ENCODE data around the gene KCTD8. TPM values are rescaled to one million over a fixed set of nuclear protein-coding genes. Genes with fewer than 3 reads are reported as not detected.

Gene KCTD8
- total RNA-seq: 0.19 TPM
- long read RNA-seq: 0 reads

DNA sequence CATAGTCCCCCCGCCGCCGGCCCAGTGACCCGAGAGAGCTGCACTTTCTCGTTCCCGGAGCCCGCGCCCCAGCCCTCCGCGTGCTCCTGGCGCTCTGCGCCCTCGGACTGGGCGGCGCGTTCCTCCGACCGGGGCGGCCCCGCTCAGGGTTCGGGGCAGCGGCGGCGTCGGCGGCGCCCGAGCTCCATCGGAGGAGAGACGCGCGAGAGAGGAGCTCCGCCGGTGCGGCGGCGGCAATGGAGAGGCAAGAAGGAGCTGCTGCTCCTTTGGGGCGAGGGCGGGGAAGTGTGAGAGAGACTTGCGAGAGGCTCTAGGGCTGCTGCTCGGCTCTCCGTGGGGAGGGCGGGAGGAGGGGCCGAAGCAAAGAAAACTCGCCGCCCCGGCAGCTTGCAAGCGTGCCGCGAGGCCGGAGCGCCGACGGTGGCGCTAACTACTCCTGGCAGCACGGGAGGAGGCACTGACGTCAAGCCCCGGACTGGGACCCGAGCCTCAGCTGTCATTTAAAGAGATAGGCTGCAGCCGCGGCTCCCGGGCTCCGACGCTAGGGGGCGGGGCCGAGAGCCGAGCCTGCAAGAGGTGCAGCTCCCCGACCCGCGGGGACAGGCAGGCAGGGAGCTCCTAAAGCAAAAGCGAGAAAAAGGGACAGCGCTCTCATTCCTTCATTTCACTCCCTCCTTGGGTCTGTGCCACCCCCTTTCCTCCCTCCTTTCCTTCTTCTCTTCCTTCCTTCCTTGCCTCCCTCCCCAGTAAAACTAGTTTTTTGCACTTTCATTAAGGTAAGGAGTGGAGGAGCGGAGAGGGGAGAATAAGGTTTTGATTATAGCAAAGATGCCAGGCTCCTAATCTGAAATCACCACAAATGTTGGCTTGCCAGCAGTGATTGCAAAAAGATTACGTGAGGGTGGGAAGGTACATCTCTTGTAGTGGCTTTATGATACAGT, at the start of gene KCTD8:
Gene KCTD8 (minus strand): TSS at position 289 of the 941 bp plus-strand sequence.
- intact Hi-C loops (cut with DNase I): no loop called here
- ATAC-seq: peak; percentile 98
- peak; percentile 92 for DNase-seq (ENCODE audit: missing footprints)

DNA sequence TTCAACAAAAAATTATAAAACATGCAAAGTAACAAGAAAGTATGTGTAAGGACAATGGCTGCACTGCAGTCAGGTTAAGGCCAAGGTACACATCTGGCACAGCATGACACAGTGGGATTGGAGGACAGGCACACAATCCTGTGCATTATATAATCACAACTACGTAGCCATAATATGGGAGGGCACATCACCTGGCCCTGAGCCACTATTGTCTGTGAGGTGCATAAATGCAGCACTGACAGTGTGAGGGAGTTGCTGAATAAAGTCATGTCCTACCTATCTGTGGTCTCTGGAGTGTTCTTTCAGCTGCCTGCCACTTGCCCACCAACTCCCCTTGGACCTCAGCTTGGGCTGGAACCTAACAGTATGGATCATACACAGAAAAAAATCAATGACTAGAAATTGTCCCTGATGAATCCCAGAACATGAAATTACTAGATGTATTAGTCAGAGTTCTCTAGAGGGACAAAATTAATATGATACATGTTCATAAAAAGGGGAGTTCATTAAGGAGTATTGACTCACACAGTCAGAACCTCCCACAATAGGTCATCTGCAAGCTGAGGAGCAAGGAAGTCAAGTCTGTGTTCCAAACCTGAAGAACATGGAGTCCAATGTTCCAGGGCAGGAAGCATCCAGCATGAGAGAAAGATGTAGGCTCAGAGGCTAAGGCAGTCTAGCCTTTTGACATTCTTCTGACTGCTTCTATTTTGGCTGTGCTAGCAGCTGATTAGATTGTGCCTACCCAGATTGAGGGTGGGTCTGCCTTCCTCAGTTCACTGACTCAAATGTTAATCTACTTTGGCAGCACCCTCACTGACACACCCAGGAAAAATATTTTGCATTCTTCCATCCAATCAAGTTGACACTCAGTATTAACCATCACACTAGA, 46.4 kb upstream of the KCTD8 start:
- DNase-seq (ENCODE audit: missing footprints): no peak
- intact Hi-C loops (cut with DNase I): no loop called here
- no peak for ATAC-seq

- ATAC-seq (no peak), DNase-seq (ENCODE audit: missing footprints) (no peak)
- intact Hi-C loops (cut with DNase I): no loop called here
Observed at GRCh38 chr4:44493924-44494323, 45.3 kb upstream of the KCTD8 start.

- DNase-seq (ENCODE audit: missing footprints): no peak
- ATAC-seq: no peak
- intact Hi-C loops (cut with DNase I): no loop called here
Observed at GRCh38 chr4:44487341-44487740, 38.7 kb upstream of the KCTD8 start.

GRCh38 chr4:44479731-44480130, 31.1 kb upstream of the KCTD8 start:
- no peak for DNase-seq (ENCODE audit: missing footprints)
- ATAC-seq: no peak
- intact Hi-C loops (cut with DNase I): no loop called here

DNA sequence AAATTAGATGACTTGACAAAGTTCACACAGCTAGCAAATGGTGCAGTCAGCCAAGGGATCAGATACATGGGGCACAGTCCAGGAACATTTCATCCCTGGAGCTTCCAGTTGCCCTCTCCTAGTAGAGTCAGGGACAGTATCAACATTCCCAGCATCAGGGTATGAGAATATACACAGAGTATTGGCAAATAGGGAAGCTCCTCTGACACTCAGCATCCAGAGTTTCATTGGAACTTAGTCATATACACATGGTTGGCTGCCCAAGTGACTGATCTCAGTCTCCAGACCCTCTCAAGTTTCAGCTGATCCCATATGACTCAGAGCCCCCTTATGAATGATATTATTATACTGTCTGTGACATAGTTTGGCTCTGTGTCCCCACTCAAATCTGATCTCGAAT, 13.7 kb upstream of the KCTD8 start:
- peak; percentile 28 for ATAC-seq
- DNase-seq (ENCODE audit: missing footprints): no peak
- intact Hi-C loops (cut with DNase I): no loop called here

DNA sequence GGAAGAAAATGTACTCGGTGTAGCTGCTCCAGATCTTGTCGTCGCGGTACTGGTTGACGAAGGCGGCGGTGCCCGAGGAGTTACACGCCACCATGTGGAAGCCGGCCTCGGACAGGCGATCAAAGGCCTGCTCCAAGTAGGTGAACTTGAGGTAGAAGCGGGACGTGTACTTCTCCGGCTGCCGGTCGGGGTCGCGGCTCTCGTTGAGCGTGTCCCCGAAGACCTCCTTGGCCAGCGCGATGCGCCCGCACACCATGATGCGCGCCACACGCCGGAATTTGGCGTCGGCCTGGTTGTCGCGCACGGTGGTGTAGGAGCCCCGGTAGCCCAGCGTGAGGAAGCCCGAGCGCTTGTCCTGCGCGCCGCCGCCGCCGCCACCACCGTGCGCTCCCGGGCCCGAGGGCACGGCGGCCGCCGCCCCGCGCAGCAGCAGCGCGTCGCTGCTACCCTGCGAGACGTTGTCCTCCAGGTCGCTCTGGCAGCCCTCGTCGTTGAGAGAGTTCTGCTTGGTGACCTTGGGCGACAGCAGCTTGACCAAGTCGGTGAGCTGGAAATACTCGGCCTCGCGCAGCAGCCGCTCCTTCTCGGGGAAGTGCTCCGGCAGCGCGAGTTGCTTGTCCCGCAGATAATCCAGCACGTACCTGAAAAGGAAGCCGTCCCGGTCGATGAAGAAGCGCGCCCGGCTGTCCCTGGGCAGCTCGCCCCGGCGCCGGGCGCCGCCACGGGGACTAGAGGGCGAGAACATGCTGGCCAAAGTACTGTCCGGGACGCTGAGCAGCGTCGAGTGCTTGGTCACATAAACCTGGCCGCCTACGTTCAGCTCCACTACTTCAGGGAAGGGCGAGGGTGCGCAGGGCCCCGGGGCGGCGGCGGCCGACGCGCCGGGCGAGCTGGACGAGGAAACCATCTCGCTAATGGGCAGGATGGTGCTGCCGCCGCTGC, 775 bp downstream of the KCTD8 start:
- intact Hi-C loops (cut with DNase I): no loop called here
- ATAC-seq (peak; percentile 43), DNase-seq (ENCODE audit: missing footprints) (peak; percentile 66)

DNA sequence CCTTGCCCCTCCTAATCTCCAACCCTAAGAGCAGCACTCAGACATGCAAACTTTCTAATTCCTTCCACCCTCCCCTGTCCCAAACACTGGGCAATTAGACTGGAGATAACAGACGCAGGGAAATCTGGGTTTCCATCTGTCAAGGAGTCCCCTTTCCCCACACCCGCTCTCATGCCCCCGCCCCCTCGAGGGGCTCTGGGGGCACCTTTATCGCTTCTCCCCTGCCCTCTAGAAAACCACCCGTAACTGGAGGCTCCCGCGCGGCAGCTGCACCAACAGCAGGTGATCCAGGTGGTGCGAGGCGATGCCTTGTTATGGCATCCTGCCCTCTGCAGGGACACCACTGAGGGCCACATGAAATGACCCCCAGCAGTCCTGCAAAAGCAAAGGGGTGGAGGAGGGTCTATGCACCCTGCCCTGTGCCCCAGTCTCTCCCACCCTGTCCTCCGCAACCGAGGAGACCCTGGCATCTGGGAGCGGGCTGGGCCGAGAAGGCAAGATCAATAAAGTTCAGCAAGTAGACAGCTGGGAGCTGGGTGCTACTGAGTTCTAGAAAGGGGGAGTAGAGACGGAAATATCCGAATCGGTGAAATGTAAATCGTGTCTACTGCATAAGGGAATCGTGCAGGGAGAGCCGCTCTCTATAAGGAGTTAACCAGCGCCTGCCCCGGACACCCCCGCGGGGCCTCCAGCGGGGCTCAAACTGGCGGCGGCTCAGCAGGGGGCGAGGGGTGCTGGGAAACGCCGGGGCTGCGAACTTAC, 1.6 kb downstream of the KCTD8 start:
- ATAC-seq (no peak), DNase-seq (ENCODE audit: missing footprints) (peak; percentile 21)
- intact Hi-C loops (cut with DNase I): no loop called here

- intact Hi-C loops (cut with DNase I): no loop called here
- DNase-seq (ENCODE audit: missing footprints) (no peak), ATAC-seq (no peak)
Observed at GRCh38 chr4:44446191-44446590, 2.4 kb downstream of the KCTD8 start.

GRCh38 chr4:44438687-44439086, 9.9 kb downstream of the KCTD8 start:
- ATAC-seq (no peak), DNase-seq (ENCODE audit: missing footprints) (no peak)
- intact Hi-C loops (cut with DNase I): no loop called here

DNA sequence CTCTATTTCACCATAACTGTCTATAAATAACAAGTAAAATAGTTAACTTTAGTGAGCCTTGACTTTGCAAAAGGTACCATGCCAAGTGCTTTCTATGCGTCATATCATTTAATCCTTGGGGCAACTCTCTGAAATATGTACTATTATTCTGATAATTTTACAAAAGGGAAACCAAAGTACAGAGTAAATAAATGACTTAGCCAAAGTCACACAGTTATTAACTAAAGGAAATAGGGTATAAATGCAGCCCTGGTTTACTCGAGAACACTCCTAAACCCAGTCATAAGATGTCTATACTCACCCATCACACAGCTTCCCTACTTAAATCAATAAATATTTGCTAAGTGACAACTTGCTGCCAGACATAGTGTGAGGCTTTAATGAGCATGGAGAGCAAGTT, 14.4 kb downstream of the KCTD8 start:
- intact Hi-C loops (cut with DNase I): no loop called here
- ATAC-seq: no peak
- DNase-seq (ENCODE audit: missing footprints): no peak

GRCh38 chr4:44425614-44426208, 22.9 kb downstream of the KCTD8 start:
- ATAC-seq: no peak
- intact Hi-C loops (cut with DNase I): no loop called here
- DNase-seq (ENCODE audit: missing footprints): no peak

DNA sequence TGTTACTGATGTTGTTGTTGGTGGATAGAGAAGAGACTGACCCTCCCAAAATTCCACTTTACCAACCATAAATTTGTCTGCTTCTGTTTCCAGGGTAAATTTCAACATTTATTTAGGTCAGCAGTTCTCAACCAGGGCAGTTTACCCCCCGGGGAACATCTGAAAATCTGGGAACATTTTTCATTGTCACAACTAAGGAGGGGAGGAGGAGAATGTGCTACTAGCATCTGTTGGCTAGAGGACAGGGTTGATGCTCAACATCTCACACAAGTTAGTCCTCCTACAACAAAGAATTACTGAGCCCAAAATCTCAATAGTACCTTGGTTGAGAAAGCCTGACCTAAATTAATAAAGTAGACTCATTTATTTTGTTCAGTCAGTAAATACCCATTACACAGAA, 25.7 kb downstream of the KCTD8 start:
- intact Hi-C loops (cut with DNase I): no loop called here
- DNase-seq (ENCODE audit: missing footprints): no peak
- peak; percentile 69 for ATAC-seq

GRCh38 chr4:44421330-44422065, 27.1 kb downstream of the KCTD8 start:
- ATAC-seq (no peak), DNase-seq (ENCODE audit: missing footprints) (no peak)
- intact Hi-C loops (cut with DNase I): no loop called here

- intact Hi-C loops (cut with DNase I): no loop called here
- ATAC-seq (no peak), DNase-seq (ENCODE audit: missing footprints) (no peak)
Observed at GRCh38 chr4:44415251-44415650, 33.4 kb downstream of the KCTD8 start.

GRCh38 chr4:44368413-44369167, 80.0 kb downstream of the KCTD8 start:
- ATAC-seq (no peak), DNase-seq (ENCODE audit: missing footprints) (no peak)
- intact Hi-C loops (cut with DNase I): no loop called here
